ENCODE results near the gene PTPRJ. TPM values are rescaled to one million over a fixed set of nuclear protein-coding genes. Genes with fewer than 3 reads are reported as not detected.

The PTPRJ gene
- total RNA-seq, 1 donor from 2014 or later = 22.7 TPM

- no peak for DNase-seq (ENCODE audit: low spot score)
Measured at GRCh38 chr11:47992959-47993820, 12.8 kb downstream of the PTPRJ start.

GRCh38 chr11:47994417-47994816 lies 14.1 kb downstream of the PTPRJ start:
- DNase-seq (ENCODE audit: low spot score) = no peak
- no peak for ATAC-seq

More at GRCh38 chr11:47992959-47993820, 12.8 kb downstream of the PTPRJ start:
- ATAC-seq = no peak

- ATAC-seq = no peak
Measured at GRCh38 chr11:47995360-47995769, 15.0 kb downstream of the PTPRJ start.

GRCh38 chr11:47997063-47998053 lies 17.0 kb downstream of the PTPRJ start:
- DNase-seq (ENCODE audit: low spot score) = peak; percentile 70
- ATAC-seq = peak; percentile 52

More at GRCh38 chr11:47995360-47995769, 15.0 kb downstream of the PTPRJ start:
- DNase-seq (ENCODE audit: low spot score) = no peak

- ATAC-seq = no peak
Measured at GRCh38 chr11:47998345-47998732, 18.0 kb downstream of the PTPRJ start.

GRCh38 chr11:47998733-47999359 lies 18.5 kb downstream of the PTPRJ start:
- peak; percentile 86 for DNase-seq (ENCODE audit: low spot score)
- peak; percentile 69 for ATAC-seq

More at GRCh38 chr11:47998345-47998732, 18.0 kb downstream of the PTPRJ start:
- no peak for DNase-seq (ENCODE audit: low spot score)

GRCh38 chr11:48000432-48000831 lies 20.1 kb downstream of the PTPRJ start:
- no peak for ATAC-seq

GRCh38 chr11:48001438-48002021 lies 21.2 kb downstream of the PTPRJ start:
- DNase-seq (ENCODE audit: low spot score) (peak; percentile 77), ATAC-seq (peak; percentile 72)

More at GRCh38 chr11:48000432-48000831, 20.1 kb downstream of the PTPRJ start:
- DNase-seq (ENCODE audit: low spot score) = no peak

- ATAC-seq = no peak
- DNase-seq (ENCODE audit: low spot score) = no peak
Measured at GRCh38 chr11:48002561-48002960, 22.2 kb downstream of the PTPRJ start.

- DNase-seq (ENCODE audit: low spot score) = no peak
- no peak for ATAC-seq
Measured at GRCh38 chr11:48003926-48004325, 23.6 kb downstream of the PTPRJ start.

- ATAC-seq = no peak
Measured at GRCh38 chr11:48004456-48004855, 24.1 kb downstream of the PTPRJ start.

GRCh38 chr11:48005136-48005535 lies 24.8 kb downstream of the PTPRJ start:
- ATAC-seq = no peak
- DNase-seq (ENCODE audit: low spot score) = no peak

More at GRCh38 chr11:48004456-48004855, 24.1 kb downstream of the PTPRJ start:
- DNase-seq (ENCODE audit: low spot score) = no peak

- ATAC-seq = no peak
Measured at GRCh38 chr11:48005831-48006270, 25.5 kb downstream of the PTPRJ start.

GRCh38 chr11:48006301-48006992 lies 26.1 kb downstream of the PTPRJ start:
- DNase-seq (ENCODE audit: low spot score) (no peak), ATAC-seq (no peak)

More at GRCh38 chr11:48005831-48006270, 25.5 kb downstream of the PTPRJ start:
- no peak for DNase-seq (ENCODE audit: low spot score)

GRCh38 chr11:48007677-48008076 lies 27.3 kb downstream of the PTPRJ start:
- ATAC-seq (peak; percentile 71), DNase-seq (ENCODE audit: low spot score) (no peak)

- no peak for ATAC-seq
- DNase-seq (ENCODE audit: low spot score) = no peak
Measured at GRCh38 chr11:48008951-48009270, 28.6 kb downstream of the PTPRJ start.

GRCh38 chr11:48011102-48011797 lies 30.9 kb downstream of the PTPRJ start:
- no peak for DNase-seq (ENCODE audit: low spot score)
- no peak for ATAC-seq

- DNase-seq (ENCODE audit: low spot score) (no peak), ATAC-seq (no peak)
Measured at GRCh38 chr11:48011798-48012391, 31.5 kb downstream of the PTPRJ start.

All from left lobe of liver (tissue), 2 donors.